ENCODE measurements around the gene TAOK2.

DNA sequence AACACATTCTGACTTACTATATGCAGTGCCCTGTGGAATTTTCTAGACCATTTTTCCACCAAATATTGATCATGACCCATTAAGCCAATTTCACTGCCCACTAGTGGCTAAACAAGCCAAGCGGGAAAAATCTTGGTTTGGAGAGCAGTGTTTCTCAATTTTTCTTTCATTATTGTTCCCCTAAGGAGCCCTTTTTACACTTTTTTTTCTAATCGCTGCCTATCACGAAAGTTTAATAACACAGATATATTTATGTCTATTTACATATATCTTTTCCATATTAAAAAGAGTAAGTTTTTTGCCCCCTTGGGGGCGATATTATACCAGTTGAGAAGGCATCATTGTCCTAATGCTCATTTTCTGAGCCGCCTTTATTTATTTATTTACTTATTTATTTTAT, 68.2 kb downstream of the TAOK2 start:
- no peak for TF ChIP-seq EZH2phosphoT487 (IDR thresholded peaks at IDR 0.05; ENCODE audit: borderline replicate concordance, low read length)
- TF ChIP-seq, protein P1, sequence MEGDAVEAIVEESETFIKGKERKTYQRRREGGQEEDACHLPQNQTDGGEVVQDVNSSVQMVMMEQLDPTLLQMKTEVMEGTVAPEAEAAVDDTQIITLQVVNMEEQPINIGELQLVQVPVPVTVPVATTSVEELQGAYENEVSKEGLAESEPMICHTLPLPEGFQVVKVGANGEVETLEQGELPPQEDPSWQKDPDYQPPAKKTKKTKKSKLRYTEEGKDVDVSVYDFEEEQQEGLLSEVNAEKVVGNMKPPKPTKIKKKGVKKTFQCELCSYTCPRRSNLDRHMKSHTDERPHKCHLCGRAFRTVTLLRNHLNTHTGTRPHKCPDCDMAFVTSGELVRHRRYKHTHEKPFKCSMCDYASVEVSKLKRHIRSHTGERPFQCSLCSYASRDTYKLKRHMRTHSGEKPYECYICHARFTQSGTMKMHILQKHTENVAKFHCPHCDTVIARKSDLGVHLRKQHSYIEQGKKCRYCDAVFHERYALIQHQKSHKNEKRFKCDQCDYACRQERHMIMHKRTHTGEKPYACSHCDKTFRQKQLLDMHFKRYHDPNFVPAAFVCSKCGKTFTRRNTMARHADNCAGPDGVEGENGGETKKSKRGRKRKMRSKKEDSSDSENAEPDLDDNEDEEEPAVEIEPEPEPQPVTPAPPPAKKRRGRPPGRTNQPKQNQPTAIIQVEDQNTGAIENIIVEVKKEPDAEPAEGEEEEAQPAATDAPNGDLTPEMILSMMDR (IDR thresholded peaks at IDR 0.05; ENCODE audit: low read depth, low read length, poor library complexity, severe bottlenecking) = no peak

Measured in DOHH2 (cell line).